CD4-positive, CD25-positive, alpha-beta regulatory T cell (primary cell): ENCODE data around the gene SEC23A. TPM values are rescaled to one million over a fixed set of nuclear protein-coding genes. Genes with fewer than 3 reads are reported as not detected.
A peak's percentile ranks its signal among the peaks of the same experiment; 100 is the strongest.
"Not testable (repeated sequence)": the region's sequence is repeated elsewhere in the genome, so short reads cannot be mapped to it uniquely, and the experiment has no call there.

Experiments
- ATAC-seq, 2 donors: fragments of 150-1000 bp; cut with Tn5 transposase; one replicate each; pipeline ENCODE4 v1.10.0; 2021; ENCODE audit warnings: low read depth in 2 of 2, moderate number of reproducible peaks in 2 of 2, moderate library complexity in 1 of 2
- DNase-seq, 3 donors: peaks; one replicate each; pipeline versions ENCODE4 v3.0.0 to v3.0.0-alpha.2; 2012 to 2022; ENCODE audit warnings: mixed read lengths in 1 of 3
- H3K27ac ChIP-seq: one replicate; pipeline ENCODE4 v1.7.0; 2013; ENCODE audit warnings: mild to moderate bottlenecking, low read length; ENCODE audit not compliant: insufficient read depth, poor library complexity, severe bottlenecking
- H3K27me3 ChIP-seq: one replicate; pipeline ENCODE4 v1.7.0; 2013; ENCODE audit warnings: low read length; ENCODE audit not compliant: control insufficient read depth, insufficient read depth
- H3K36me3 ChIP-seq: one replicate; pipeline ENCODE4 v1.7.0; 2013; ENCODE audit warnings: mild to moderate bottlenecking, low read length, moderate library complexity; ENCODE audit not compliant: control insufficient read depth, insufficient read depth
- H3K4me1 ChIP-seq: 2 replicates; pipeline ENCODE4 v1.7.0; 2013; ENCODE audit warnings: mild to moderate bottlenecking, low read length; ENCODE audit not compliant: insufficient read depth, control insufficient read depth, poor library complexity, severe bottlenecking
- H3K4me3 ChIP-seq: one replicate; pipeline ENCODE4 v1.7.0; 2013; ENCODE audit warnings: low read depth, mild to moderate bottlenecking, low read length, moderate library complexity
- H3K9me3 ChIP-seq, 2 experiments: 1 replicate in 1 of 2; 2 replicates in 1 of 2; pipeline ENCODE4 v1.7.0; 2013; ENCODE audit warnings: low read length in 2 of 2, mild to moderate bottlenecking in 1 of 2, moderate library complexity in 1 of 2; ENCODE audit not compliant: control insufficient read depth in 2 of 2
- H3K27ac Mint-ChIP-seq, 3 donors: one replicate each; pipeline ENCODE4 v1.8.0; 2020 to 2022; ENCODE audit warnings: mild to moderate bottlenecking in 3 of 3, mixed read lengths in 3 of 3, moderate library complexity in 2 of 3
- H3K27me3 Mint-ChIP-seq: one replicate; pipeline ENCODE4 v1.8.0; 2022; ENCODE audit warnings: mild to moderate bottlenecking, mixed read lengths
- H3K36me3 Mint-ChIP-seq: one replicate; pipeline ENCODE4 v1.8.0; 2020; ENCODE audit warnings: mixed read lengths
- H3K4me1 Mint-ChIP-seq, 4 donors: one replicate each; pipeline ENCODE4 v1.8.0; 2020 to 2022; ENCODE audit warnings: mixed read lengths in 4 of 4, mild to moderate bottlenecking in 1 of 4
- H3K4me3 Mint-ChIP-seq, 4 donors: one replicate each; pipeline ENCODE4 v1.8.0; 2020 to 2022; ENCODE audit warnings: mild to moderate bottlenecking in 4 of 4, mixed read lengths in 4 of 4, moderate library complexity in 3 of 4
- H3K9me3 Mint-ChIP-seq, 7 donors: one replicate each; pipeline ENCODE4 v1.8.0; 2020 to 2022; ENCODE audit warnings: mixed read lengths in 7 of 7, mild to moderate bottlenecking in 3 of 7, moderate library complexity in 2 of 7
- polyA plus RNA-seq, 4 donors: library from polyadenylated mRNA; unstranded; fragments of 300-500 nt; fragmentation: Illumina TruSeq; gene quantifications; one replicate each; pipeline ENCODE4 v1.2.3, GENCODE V29; 2021
- total RNA-seq: library from RNA; stranded (reverse); gene quantifications from one replicate; pipeline ENCODE4 v1.2.3, GENCODE V29; 2022

Gene SEC23A
- total and polyA plus RNA-seq, 5 donors from 2014 or later: 29.5 to 64.5 (median 40.4) TPM

- H3K4me3 ChIP-seq: no peak overlapping the region
- peaks cover 21 to 43% (median 34%) of the 10 kb centered on the region in 4 donors for H3K4me1 Mint-ChIP-seq
- H3K36me3 ChIP-seq: peaks cover 83% of the 10 kb centered on the region
- H3K9me3 ChIP-seq: no peaks in the 10 kb centered on the region
- ATAC-seq (no peak), DNase-seq (no peak)
- H3K27me3 Mint-ChIP-seq: no peaks in the 10 kb centered on the region
- H3K9me3 Mint-ChIP-seq: no peaks in the 10 kb centered on the region
- H3K27ac ChIP-seq: no peak overlapping the region
- no peaks in the 10 kb centered on the region for H3K27me3 ChIP-seq
- H3K4me3 Mint-ChIP-seq: no peak overlapping the region
- no peaks in the 10 kb centered on the region for H3K4me1 ChIP-seq
- peak overlapping the region in 1 of 3 donors; percentile 61 for H3K27ac Mint-ChIP-seq
- H3K36me3 Mint-ChIP-seq: peaks cover 50% of the 10 kb centered on the region
Observed at GRCh38 chr14:39090548-39091111, 12.4 kb downstream of the SEC23A start.

DNA sequence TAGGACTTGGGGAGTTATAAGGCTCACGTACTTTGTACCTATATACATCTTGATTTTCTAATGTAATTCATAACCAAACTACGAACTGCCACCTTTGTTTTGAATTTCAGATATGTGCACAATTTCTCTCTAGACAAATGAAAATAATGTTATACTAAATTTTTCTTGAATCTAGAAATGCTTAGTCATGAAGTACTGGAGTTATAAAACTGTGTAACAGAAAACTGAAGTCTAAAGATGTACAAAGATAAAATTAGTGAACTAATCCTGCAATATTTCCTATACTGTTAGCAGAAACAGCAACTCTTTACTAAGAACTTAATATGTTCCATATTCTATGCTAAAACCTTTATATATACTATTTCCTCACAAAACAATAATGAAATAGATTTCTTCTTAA is 15.5 kb downstream of the SEC23A start:
- no peaks in the 10 kb centered on the region for H3K4me1 ChIP-seq
- no peaks in the 10 kb centered on the region for H3K9me3 ChIP-seq
- no peak overlapping the region for H3K4me3 ChIP-seq
- Mint-ChIP-seq H3K36me3 (peaks cover 50% of the 10 kb centered on the region), H3K27ac (peak overlapping the region in 1 of 3 donors; percentile 38), H3K9me3 (no peaks in the 10 kb centered on the region), H3K27me3 (no peaks in the 10 kb centered on the region), H3K4me3 (no peak overlapping the region), H3K4me1 (peaks cover 14 to 31% (median 22%) of the 10 kb centered on the region in 4 donors)
- ATAC-seq (no peak), DNase-seq (no peak)
- H3K27ac ChIP-seq: no peak overlapping the region
- peaks cover 83% of the 10 kb centered on the region for H3K36me3 ChIP-seq
- H3K27me3 ChIP-seq: no peaks in the 10 kb centered on the region

GRCh38 chr14:39085933-39086332 is 17.1 kb downstream of the SEC23A start:
- no peak overlapping the region for H3K4me3 ChIP-seq
- no peaks in the 10 kb centered on the region for H3K27me3 Mint-ChIP-seq
- peaks cover 11 to 23% (median 13%) of the 10 kb centered on the region in 4 donors for H3K4me1 Mint-ChIP-seq
- no peaks in the 10 kb centered on the region for H3K27me3 ChIP-seq
- no peaks in the 10 kb centered on the region for H3K9me3 Mint-ChIP-seq
- no peak overlapping the region for H3K4me3 Mint-ChIP-seq
- no peak overlapping the region for H3K27ac ChIP-seq
- DNase-seq: no peak
- peaks cover 78% of the 10 kb centered on the region for H3K36me3 ChIP-seq
- peak overlapping the region in 1 of 3 donors; percentile 68 for H3K27ac Mint-ChIP-seq
- no peak for ATAC-seq
- H3K4me1 ChIP-seq: no peaks in the 10 kb centered on the region
- H3K9me3 ChIP-seq: no peaks in the 10 kb centered on the region
- H3K36me3 Mint-ChIP-seq: peaks cover 47% of the 10 kb centered on the region

DNA sequence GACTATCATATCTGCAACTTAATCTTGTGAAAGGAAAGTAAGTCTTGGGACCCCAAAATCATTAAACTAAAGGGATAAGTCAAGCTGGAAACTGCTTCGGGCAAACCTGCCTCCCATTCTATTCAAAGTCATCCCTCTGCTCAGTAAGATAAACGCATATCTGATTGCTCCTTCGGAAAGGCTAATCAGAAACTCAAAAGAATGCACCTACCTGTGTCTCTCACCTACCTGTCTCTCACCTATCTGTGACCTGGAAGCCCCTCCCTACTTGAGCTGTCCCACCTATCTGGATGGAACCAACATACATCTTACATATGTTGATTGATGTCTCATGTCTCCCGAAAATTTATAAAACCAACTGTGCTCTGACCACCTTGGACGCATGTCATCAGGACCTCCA is 19.9 kb downstream of the SEC23A start:
- H3K36me3 ChIP-seq: peaks cover 69% of the 10 kb centered on the region
- peaks cover 44% of the 10 kb centered on the region for H3K36me3 Mint-ChIP-seq
- no peaks in the 10 kb centered on the region for H3K4me1 ChIP-seq
- H3K9me3 Mint-ChIP-seq: no peaks in the 10 kb centered on the region
- no peaks in the 10 kb centered on the region for H3K9me3 ChIP-seq
- DNase-seq (no peak), ATAC-seq (no peak)
- H3K4me1 Mint-ChIP-seq: peaks cover 8 to 18% (median 13%) of the 10 kb centered on the region in 4 donors
- no peaks in the 10 kb centered on the region for H3K27me3 Mint-ChIP-seq
- no peaks in the 10 kb centered on the region for H3K27me3 ChIP-seq
- H3K27ac Mint-ChIP-seq: peak overlapping the region in 1 of 3 donors; percentile 91
- H3K27ac ChIP-seq: no peak overlapping the region
- H3K4me3 Mint-ChIP-seq: no peak overlapping the region
- no peak overlapping the region for H3K4me3 ChIP-seq

GRCh38 chr14:39080886-39081285 is 22.1 kb downstream of the SEC23A start:
- Histone ChIP-seq H3K36me3 (peaks cover 57% of the 10 kb centered on the region), H3K4me1 (no peaks in the 10 kb centered on the region), H3K4me3 (no peak overlapping the region), H3K27ac (no peak overlapping the region), H3K9me3 (no peaks in the 10 kb centered on the region), H3K27me3 (no peaks in the 10 kb centered on the region)
- Mint-ChIP-seq H3K27me3 (no peaks in the 10 kb centered on the region), H3K9me3 (no peaks in the 10 kb centered on the region), H3K27ac (peak overlapping the region in 1 of 3 donors; percentile 10), H3K4me1 (peaks cover 5 to 8% (median 6%) of the 10 kb centered on the region in 4 donors), H3K4me3 (no peak overlapping the region), H3K36me3 (peaks cover 38% of the 10 kb centered on the region)
- ATAC-seq (no peak), DNase-seq (no peak)

GRCh38 chr14:39071096-39071495 is 31.9 kb downstream of the SEC23A start:
- H3K36me3 Mint-ChIP-seq: peaks cover 34% of the 10 kb centered on the region
- peak overlapping the region in 1 of 3 donors; percentile 48 for H3K27ac Mint-ChIP-seq
- Histone ChIP-seq H3K27me3 (no peaks in the 10 kb centered on the region), H3K36me3 (peaks cover 64% of the 10 kb centered on the region), H3K4me3 (no peak overlapping the region), H3K9me3 (no peaks in the 10 kb centered on the region), H3K27ac (no peak overlapping the region), H3K4me1 (no peaks in the 10 kb centered on the region)
- no peaks in the 10 kb centered on the region for H3K27me3 Mint-ChIP-seq
- no peaks in the 10 kb centered on the region for H3K9me3 Mint-ChIP-seq
- ATAC-seq: no peak
- no peak for DNase-seq
- H3K4me1 Mint-ChIP-seq: peaks cover 7 to 15% (median 13%) of the 10 kb centered on the region in 4 donors
- no peak overlapping the region for H3K4me3 Mint-ChIP-seq

DNA sequence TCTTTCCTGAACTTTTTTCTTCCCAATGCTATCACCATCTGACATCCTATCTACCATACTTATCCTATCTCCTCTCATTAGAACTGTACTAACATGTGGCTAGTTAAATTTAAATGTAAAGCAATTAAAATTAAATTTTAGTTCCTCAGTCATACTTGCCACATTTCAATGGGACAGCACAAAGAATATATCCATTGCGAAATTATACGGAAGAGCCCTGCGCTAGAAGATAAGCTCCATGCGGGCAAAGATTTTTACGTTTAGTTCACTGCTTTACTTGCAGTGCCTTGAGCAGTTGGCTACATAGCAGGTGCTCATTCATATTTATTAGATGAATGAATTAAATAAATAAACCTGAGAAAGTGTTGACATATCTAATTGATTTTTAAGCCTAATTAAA is 33.1 kb downstream of the SEC23A start:
- H3K27me3 Mint-ChIP-seq: no peaks in the 10 kb centered on the region
- DNase-seq (no peak), ATAC-seq (no peak)
- H3K9me3 ChIP-seq: no peaks in the 10 kb centered on the region
- H3K4me3 Mint-ChIP-seq: no peak overlapping the region
- peaks cover 38% of the 10 kb centered on the region for H3K36me3 Mint-ChIP-seq
- peaks cover 69% of the 10 kb centered on the region for H3K36me3 ChIP-seq
- H3K4me1 ChIP-seq: no peaks in the 10 kb centered on the region
- H3K9me3 Mint-ChIP-seq: no peaks in the 10 kb centered on the region
- no peaks in the 10 kb centered on the region for H3K27me3 ChIP-seq
- H3K27ac Mint-ChIP-seq: peak overlapping the region in 2 of 3 donors; percentile 25 to 27
- no peak overlapping the region for H3K4me3 ChIP-seq
- H3K27ac ChIP-seq: no peak overlapping the region
- peaks cover 7 to 13% (median 10%) of the 10 kb centered on the region in 4 donors for H3K4me1 Mint-ChIP-seq

GRCh38 chr14:39069169-39069805 is 33.7 kb downstream of the SEC23A start:
- DNase-seq, H3K4me3 ChIP-seq, H3K27me3 ChIP-seq, H3K27ac ChIP-seq, H3K9me3 Mint-ChIP-seq, H3K9me3 ChIP-seq, ATAC-seq, H3K4me3 Mint-ChIP-seq, H3K4me1 ChIP-seq, H3K27me3 Mint-ChIP-seq: not testable (repeated sequence)
- Mint-ChIP-seq H3K4me1 (peaks cover 7 to 13% (median 10%) of the 10 kb centered on the region in 4 donors), H3K36me3 (peaks cover 43% of the 10 kb centered on the region), H3K27ac (peak overlapping the region; percentile 16 to 85 (median 25))
- peaks cover 71% of the 10 kb centered on the region for H3K36me3 ChIP-seq
